NK-92 (cell line): ENCODE results near the gene NCR1.
"Not testable (repeated sequence)": the region's sequence is repeated elsewhere in the genome, so short reads cannot be mapped to it uniquely, and the experiment has no call there.

ENCODE experiments used
- DNase-seq: peaks from one replicate; lab custom pipeline; 2025; ENCODE audit not compliant: unreplicated experiment; lab: John Stamatoyannopoulos, UW

The NCR1 gene

GRCh38 chr19:54906819-54907218, 871 bp downstream of the NCR1 start:
- DNase-seq, result no peak

GRCh38 chr19:54907899-54908298, 2.0 kb downstream of the NCR1 start:
- DNase-seq, result not testable (repeated sequence)

GRCh38 chr19:54916822-54917221, 10.9 kb downstream of the NCR1 start:
- DNase-seq, result no peak

- no peak for DNase-seq
These were observed 12.6 kb downstream of the NCR1 start for GRCh38 chr19:54918499-54918898.

GRCh38 chr19:54919646-54920563, 14.0 kb downstream of the NCR1 start:
- not testable (repeated sequence) for DNase-seq

GRCh38 chr19:54921082-54921481, 15.1 kb downstream of the NCR1 start:
- no peak for DNase-seq

GRCh38 chr19:54923276-54923675, 17.3 kb downstream of the NCR1 start:
- no peak for DNase-seq

GRCh38 chr19:54928299-54928698, 22.4 kb downstream of the NCR1 start:
- DNase-seq, result no peak

- DNase-seq, result no peak
These were observed 32.0 kb downstream of the NCR1 start for GRCh38 chr19:54937926-54938325.

- no peak for DNase-seq
These were observed 33.0 kb downstream of the NCR1 start for GRCh38 chr19:54938906-54939305.

- DNase-seq, result not testable (repeated sequence)
These were observed 33.6 kb downstream of the NCR1 start for GRCh38 chr19:54939538-54939937.

GRCh38 chr19:54943772-54944361, 37.9 kb downstream of the NCR1 start:
- DNase-seq, result not testable (repeated sequence)

GRCh38 chr19:54947381-54947780, 41.4 kb downstream of the NCR1 start, which contains the start of gene NLRP7:
NLRP7 (minus strand) TSS chr19:54947530.
- no peak for DNase-seq

- no peak for DNase-seq
These were observed 43.5 kb downstream of the NCR1 start for GRCh38 chr19:54949412-54949811.

GRCh38 chr19:54950580-54950979, 44.6 kb downstream of the NCR1 start:
- not testable (repeated sequence) for DNase-seq

GRCh38 chr19:54952591-54953344, 46.8 kb downstream of the NCR1 start:
- no peak for DNase-seq

GRCh38 chr19:54953345-54953713, 47.4 kb downstream of the NCR1 start:
- not testable (repeated sequence) for DNase-seq

GRCh38 chr19:54955376-54955775, 49.4 kb downstream of the NCR1 start:
- no peak for DNase-seq

- DNase-seq, result no peak
These were observed 53.9 kb downstream of the NCR1 start for GRCh38 chr19:54959840-54960239.
